Activated CD4-positive, alpha-beta T cell treated with anti-CD3 and anti-CD28 coated beads for 24 hours (primary cell): ENCODE measurements around the gene ADGRF4.

Experiments
- DNase-seq, 2 donors: peaks; one replicate each; pipeline ENCODE4 v3.0.0-alpha.2; 2020; ENCODE audit warnings: low read depth in 2 of 2

The ADGRF4 gene, protein sequence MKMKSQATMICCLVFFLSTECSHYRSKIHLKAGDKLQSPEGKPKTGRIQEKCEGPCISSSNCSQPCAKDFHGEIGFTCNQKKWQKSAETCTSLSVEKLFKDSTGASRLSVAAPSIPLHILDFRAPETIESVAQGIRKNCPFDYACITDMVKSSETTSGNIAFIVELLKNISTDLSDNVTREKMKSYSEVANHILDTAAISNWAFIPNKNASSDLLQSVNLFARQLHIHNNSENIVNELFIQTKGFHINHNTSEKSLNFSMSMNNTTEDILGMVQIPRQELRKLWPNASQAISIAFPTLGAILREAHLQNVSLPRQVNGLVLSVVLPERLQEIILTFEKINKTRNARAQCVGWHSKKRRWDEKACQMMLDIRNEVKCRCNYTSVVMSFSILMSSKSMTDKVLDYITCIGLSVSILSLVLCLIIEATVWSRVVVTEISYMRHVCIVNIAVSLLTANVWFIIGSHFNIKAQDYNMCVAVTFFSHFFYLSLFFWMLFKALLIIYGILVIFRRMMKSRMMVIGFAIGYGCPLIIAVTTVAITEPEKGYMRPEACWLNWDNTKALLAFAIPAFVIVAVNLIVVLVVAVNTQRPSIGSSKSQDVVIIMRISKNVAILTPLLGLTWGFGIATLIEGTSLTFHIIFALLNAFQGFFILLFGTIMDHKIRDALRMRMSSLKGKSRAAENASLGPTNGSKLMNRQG

DNA sequence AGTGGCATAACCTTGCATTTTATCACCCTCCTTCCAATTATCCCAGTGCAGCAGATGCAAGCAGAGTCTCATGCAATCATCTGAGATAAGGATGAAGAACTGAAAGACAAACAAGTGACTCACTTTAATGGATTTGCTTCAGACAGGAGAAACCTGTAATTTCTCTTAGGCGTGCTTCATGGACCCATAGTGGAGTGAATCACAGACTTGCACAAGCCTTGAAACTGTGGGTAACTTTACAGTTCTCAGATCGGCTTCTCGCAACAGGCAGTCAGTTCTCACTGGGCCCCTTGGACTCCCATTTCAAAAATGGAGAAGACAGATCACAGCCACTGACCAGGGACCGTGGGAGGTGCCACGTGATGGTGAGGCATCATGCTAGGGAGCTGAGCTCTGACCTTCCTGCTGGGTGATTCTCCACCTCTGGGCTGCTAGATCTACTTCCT, at the start of gene ADGRF4:
Gene ADGRF4 (plus strand): TSS at position 239 of the 446 bp plus-strand sequence. CDS start 8,666 bp downstream, outside the sequence.
- DNase-seq: no peak

DNA sequence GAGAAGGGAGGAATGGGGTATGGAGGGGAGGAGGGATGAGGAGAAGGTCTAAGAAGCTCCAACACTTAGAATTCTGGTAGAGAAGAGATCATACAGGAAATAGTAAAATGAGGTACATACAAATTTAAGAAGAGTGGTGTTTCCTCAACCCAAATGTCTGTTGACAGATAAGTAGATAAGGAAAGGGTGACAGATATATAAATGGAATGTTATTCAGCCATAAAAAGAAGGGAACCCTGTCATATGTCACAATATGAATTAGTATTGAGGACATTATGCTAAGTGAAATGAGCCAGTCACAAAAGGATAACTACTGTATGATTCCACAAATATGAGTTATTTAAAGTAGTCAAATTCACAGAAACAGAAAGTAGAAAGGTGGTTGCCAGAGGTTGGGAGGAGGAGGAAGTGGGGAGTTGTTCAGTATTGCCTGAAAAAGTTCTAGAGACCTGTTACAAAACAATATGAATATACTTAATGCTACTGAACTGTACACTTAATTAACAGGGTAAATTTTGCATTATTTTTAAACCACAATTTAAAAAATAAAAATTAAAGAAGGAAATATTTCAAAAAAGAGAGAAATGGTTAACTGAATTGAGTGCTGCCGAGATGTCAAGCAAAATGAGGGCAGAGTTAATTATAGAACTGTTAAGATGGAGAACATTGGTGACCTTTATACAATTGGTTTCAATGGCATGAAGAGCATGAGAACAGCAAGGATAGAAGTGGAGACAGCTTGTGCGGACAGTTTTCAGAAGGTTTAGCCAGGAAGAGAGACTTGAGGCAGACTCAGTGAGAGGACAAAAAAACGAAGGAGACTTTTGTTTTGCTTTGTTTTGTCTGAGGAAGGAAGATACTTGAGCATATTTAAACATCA, 47.6 kb upstream of the ADGRF4 start:
- DNase-seq: no peak

DNA sequence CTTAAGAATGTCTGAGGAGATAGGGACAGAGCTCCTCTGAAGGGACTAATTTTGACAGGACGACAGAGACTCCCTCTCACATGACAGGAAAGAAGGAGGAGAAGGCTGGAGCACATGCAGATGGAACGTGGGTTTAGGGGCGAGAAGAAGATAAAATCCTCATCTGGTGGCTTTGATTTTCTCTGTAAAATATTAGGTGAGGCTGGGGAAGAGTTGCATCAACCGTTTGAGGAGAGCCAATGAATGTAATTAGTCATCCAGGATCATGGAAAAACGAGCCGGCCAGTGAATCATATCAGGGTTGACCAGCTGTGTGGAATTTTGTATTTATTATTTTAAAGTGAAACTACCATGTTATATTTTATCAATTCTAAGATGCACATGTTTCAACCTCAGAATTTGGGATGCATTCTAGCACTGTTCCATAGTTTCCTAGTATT, 46.9 kb upstream of the ADGRF4 start:
- no peak for DNase-seq

DNA sequence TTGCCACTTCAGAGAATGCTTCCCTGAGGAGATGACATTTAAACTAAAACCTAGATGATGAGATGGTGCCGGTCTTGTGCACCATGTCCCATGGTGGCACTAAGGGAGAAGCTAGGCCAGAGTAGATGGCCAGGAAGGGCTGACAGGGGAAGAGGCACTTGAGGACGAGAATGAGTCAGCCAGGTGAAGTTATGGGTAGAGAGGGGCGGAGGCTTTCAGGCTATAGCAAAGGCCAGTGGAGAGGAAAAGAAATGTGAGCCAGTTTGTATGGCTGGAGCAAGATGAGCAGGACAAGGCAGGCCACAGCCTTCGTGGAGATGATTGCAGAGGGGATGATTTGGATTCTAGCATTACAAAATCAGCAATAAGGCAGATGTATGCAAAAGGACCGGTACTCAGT, 44.7 kb upstream of the ADGRF4 start:
- no peak for DNase-seq

DNA sequence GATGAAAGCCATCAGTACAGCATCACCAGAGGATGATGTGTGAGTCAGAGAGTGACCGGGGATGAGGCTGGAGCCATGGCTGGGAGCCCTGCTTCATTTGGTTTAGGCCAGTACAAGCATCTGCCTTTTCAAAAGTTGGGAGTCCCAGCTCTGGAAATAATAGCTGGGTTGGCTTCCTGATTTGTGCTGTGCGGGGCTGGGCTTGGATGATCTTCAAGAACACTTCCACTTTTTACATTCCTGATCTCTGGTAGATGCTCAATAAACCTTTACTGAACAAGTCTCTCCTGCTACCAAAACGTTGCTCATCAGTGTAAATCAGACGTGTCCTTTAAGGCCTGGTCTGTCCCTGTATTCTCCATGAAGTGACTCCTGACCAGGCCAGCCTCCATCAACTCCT, 44.1 kb upstream of the ADGRF4 start:
- no peak for DNase-seq

DNA sequence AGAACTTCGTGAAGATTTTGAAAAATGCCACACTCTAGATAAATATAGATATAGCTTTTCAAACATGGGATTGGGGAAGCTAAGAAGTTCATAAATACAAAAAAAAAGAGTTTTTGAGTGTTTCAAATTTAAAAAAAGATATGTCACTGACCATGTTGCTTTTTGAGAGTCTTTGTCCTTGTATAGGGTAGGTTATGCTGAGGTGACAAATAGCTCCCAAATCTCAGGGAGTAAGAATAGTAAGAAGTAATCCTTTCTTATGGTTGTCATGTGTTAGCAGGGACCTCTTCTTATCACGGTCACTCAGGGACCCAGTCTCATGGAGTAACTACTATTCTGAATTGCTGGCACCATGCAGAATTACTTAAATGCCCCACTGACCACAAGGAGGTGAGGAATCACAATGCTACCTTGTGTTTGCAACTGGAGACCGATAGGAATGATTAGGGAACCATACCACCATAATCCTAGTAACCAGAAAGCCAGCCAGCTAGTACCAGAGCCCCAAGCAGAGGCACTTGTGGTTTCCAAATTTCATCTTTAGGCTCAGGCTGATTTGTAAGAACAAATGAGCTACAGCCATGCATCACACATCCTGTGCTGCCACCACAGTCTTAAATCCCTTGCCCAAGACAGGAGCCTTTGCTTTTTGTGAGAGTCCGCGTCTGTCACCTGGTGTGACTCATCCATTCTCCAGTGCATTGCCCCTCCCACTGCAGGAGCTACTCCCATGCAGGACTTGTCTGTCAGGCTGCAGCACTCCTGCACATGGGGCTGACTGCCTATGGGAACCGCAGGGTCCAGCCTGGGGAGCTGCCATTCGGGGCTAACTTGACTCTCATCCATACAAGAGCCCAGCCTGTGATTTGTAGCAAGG, 42.4 kb upstream of the ADGRF4 start:
- DNase-seq: peak; percentile 5 to 6

DNA sequence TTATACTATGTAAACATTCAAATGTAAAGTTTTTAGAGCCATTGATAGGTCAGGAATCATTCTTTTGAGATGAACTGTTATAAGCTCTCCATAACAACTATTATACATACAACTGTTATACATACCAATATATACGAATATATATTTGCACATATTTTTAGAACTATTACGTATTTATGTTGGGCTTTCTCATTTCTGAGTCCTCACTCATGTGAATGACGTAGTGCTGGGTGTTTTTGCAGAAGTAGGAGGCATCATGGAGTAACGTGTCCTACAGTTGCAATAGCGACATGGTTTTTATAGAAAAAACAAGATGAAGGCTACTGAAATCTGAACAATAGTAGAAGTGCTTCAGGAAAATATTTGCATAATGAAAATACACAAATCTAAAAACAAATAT, 36.4 kb upstream of the ADGRF4 start:
- no peak for DNase-seq

DNA sequence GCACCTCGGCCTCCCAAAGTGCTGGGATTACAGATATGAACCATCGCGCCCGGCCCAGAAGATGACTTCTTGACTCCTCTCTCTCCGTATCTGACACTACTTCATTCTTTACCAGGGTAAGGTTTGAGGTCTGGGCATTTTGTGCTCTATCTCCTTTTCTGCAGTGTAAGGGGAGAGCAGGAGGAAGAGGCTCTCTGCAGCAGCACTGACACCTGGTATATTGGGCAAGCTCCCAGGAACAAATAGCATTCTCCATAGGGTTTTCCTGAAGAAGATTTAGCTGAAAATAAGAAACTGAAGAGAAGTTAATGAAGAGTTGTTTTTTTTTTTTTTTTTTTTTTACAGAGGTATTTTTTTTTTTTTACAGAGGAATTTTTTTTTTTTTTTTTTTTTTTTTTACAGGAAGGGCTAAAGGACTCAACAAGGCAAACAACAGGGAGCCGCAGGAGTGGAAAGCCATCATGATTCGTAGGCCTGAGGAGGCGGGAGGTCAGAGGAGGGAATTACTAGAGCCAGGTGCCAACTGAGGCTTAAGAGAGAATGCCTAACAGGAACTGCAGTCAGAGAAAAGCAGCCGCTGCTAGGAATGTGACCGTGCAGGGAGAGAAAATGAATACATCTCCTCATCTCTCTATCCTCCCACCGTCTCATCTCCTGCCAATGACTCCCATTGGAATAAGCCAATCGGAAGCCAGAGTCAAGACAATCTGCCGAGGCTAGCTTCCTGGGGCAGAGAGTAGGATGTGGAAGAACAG, 34.7 kb upstream of the ADGRF4 start:
- no peak for DNase-seq

DNA sequence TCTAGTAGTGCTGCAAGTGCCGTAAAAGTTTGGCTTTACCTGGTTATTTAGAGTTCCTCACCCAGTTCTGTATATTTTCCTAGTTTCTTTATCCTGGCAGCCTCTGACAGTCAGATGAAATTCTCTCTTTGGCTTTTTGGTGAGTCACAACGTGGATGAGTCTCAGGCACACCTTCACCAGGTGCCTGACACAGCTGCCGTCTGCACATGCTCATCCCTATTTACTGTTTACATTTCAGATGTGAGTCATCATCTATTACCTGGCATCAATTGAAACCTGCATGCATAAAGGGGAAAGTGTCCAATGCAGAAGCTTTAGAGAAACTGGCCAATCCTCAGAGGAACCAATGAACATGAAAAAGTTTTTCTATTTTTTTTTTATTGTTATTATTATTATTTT, 33.3 kb upstream of the ADGRF4 start:
- no peak for DNase-seq

DNA sequence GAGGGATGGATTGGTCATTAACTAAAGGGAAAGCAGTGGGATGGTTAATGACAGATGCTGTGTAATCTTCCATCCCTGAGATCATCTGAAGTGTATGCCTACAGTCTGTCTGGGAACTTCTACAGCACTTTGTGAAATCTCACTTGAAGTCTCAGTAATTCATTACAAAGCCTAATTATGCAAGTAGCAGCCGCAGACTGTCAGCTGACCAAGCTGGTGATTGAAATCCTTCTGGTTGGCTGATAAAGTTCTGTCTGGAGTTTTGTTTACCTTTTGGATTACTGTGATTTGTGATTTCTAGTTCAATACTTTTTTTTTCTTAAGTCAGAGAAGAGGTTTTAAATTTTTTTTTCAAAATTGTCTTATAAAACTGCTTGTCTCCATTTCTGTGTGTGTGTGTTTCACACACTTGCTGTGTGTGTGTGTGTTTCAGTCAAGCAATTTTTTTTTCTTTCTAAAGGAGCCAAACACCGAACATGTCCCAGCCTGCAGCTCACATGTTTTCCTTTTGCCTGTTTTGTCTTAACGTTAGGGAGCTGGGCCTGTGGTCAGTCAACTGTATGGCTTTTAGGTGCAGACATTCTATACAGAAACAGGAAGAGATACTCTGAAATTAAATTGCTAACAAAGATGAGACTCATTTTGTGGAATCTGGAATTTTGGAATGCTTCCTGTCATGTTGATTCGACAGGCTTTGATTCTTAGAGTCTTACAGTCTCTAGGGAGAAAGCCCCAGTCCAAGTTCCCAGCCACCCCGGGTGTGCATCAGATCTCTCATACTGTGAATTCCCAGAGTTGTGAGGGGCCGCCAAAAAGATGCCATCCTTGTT, 28.5 kb upstream of the ADGRF4 start:
- DNase-seq: no peak

DNA sequence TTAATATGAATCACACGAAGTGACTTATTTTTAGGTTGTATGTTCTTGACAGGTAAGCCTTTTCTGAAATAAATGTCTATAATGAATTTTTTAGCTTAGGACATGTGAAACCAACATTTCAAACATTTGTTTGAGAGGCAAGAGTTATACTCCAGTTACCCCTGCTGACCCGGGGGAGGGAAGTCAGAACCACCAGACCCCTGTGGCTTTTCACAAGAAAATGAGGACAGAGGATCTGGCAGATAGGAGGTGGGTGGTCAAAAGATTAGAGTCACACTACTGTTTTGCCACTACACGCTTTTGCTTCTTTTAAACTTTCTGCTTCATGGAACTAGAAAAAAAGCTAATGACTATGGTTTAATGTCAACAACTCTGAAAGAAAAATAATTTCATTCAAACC, 27.5 kb upstream of the ADGRF4 start:
- DNase-seq: no peak

DNA sequence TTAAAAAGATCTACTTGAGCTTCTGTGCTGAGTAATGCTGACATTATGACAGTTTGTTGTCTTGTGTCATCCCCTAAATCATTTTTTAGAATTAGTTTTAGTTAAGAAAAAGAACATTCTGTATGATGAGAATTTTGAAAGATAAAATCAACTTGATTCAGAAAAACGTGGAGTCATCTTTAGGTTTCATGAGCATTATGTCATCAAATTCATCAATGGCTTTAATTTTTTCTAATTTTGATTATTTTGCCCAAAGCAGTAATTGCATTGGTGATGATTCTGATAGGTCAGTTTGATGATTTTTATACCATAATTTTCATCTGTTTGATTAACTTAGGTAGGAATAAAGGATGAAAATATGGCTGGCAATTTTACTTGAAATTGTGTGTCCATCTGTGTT, 26.6 kb upstream of the ADGRF4 start:
- DNase-seq: no peak

DNA sequence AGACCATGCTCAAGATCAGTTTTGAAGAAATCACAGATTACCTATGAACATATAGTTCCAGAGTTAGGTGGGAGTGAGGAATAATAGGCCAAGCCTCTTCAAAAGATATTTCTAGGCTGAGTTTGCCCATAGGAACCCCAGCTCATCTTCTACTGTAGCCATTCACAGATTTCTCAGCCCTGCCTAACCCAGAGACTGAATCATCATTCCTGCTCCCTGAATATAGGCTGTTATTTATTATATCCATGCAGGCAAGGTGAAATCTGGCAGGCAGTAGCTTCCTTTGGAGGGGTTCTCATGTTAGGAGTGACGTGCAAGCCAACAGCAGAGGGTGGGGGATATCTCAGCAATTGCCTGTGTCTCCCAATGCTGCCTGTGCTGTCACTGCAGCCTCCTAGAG, 25.6 kb upstream of the ADGRF4 start:
- DNase-seq: no peak

DNA sequence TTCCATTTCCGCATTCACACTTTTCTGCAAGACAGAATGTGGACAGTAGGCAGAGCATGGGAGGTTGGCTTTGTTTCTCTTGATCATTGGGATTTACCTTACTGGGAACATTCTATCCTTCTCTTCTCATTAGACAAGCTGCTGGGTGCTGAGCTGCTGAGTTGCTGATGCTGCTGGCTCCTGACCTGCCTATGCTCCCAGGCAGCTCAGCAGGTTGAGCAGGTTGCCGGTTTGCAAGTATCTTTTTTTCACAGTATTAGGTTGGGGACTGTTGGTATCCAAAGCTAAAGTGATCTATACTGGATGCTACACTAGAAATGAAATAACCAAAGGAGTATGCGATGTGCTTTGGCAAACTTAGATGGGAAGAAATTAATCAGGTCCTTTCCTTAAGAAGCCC, 23.7 kb upstream of the ADGRF4 start:
- DNase-seq: no peak

DNA sequence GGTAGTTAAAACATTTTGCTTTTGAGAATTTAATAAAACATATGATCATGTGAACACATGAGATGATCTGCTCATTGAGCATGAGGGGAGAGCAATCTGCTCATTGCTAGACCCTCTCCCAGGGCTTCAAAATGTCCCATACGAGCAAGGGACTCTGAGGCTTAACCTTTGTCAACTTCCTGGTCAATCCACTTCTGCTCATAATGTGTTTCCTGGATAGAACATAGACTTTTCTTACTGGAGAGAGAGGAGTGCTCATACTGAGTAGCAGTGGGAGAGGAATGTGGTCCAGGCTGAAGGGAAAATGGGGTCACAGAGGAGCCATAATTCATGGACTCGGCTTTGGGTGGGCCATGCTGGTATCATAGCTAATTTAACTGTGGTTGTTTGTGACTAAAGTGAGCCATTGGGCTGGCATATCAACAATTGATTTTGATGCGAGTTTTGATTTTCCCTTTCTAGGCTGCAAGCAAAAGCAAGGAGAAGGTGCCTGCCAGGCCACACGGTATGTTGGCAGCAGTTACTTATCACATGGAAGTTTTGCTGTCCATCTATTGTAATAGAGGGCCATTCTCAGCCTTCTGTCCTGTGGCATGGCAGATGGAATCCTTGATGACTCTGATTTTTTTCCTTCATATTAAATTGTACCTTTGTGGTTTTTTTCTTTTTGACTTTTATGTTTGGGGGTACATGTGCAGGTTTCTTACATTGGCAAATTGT, 20.8 kb upstream of the ADGRF4 start:
- DNase-seq: no peak

DNA sequence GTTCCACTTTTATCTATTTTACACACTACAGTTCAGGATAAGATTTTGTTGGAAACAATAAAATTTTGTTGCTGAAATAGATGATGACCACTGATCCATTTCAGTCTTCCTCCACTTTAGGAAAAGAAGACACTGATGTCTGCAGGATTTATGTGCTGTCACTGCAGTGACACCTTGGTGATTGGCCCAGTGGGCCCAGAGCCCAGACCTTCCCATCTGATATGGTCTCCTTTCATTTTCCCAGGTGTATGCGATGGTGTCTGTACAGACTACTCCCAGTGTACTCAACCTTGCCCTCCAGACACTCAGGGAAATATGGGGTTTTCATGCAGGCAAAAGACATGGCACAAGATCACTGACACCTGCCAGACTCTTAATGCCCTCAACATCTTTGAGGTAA, 19.6 kb upstream of the ADGRF4 start:
- DNase-seq: no peak

DNA sequence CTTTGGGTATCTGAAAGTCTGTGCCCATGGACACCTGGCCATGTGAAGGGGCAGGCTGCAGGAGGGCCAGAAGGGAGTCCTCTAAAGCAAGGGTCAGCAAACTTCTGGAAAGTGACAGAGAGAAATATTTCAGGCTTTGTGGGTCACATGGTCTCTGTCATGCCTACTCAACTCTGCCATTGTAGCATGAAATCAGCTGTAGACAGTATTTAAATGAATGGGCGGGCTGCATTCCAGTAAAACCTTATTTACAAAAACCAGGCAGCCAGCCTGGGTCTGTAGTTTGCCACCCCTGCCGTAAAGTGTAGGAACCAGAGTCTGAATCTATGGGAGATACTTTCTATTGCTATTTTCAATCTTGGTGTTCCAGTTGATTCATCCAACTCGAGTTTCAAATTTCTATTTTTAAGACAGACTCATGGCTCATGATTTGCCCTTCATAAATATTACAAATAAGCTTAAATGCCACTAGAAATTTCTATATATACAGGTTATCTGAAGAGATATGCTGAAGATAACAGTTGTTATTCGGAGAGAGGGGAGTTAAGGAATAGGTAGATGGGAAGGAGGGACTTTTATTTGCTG, 19.0 kb upstream of the ADGRF4 start:
- no peak for DNase-seq

DNA sequence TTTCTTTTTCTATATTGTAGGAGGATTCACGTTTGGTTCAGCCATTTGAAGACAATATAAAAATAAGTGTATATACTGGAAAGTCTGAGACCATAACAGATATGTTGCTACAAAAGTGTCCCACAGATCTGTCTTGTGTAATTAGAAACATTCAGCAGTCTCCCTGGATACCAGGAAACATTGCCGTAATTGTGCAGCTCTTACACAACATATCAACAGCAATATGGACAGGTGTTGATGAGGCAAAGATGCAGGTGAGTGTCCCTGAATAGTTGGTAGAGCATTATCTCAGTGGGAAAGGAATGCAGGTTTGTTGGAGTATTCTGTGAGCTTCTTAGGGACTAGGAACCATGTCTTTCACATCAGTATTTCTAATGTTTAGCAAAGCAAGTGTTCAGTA, 18.3 kb upstream of the ADGRF4 start:
- DNase-seq: no peak

DNA sequence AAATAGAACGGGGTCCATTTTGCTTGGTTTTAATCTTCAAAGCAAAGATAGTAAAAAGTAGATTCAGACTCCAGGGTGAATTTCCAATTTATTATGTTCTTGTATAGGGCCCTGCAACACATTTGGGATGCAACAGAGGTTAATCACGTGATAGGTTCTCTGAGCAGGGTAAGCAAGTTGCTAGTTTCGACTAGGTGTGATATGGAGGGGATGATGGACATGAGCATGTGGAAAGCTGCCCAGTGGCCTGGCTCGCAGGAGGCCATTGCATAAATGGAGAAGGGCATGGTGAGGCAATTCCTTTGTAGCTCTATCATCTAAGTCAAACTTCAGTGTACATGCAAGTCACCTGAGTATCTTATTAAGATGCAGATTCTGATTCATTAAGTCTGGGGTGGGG, 17.7 kb upstream of the ADGRF4 start:
- no peak for DNase-seq
